Epithelial cell of proximal tubule (primary cell): ENCODE data around the gene LIM2. TPM values are rescaled to one million over a fixed set of nuclear protein-coding genes. Genes with fewer than 3 reads are reported as not detected.
A peak's percentile ranks its signal among the peaks of the same experiment; 100 is the strongest.

ENCODE experiments used
- DNase-seq: peaks from one replicate; pipeline ENCODE4 v3.0.0-alpha.2; 2011; ENCODE audit warnings: low read depth
- H3K4me3 ChIP-seq: 2 replicates; pipeline ENCODE4 v1.5.1; 2011; ENCODE audit warnings: low read depth, mild to moderate bottlenecking, low read length
- CTCF ChIP-seq: conservative IDR thresholded peaks from 2 replicates; pipeline ENCODE4 v1.5.1; 2012; ENCODE audit warnings: low read depth, mild to moderate bottlenecking, low read length
- total RNA-seq: library from RNA; depleted of rRNA; stranded (reverse); fragments of >200 nt; gene quantifications from 2 replicates; pipeline ENCODE4 v1.2.3, GENCODE V29; 2015

The LIM2 gene
- total RNA-seq, 1 donor from 2014 or later = not detected

- peak; percentile 24 for TF ChIP-seq CTCF
- DNase-seq = no peak
- peak overlapping the region; percentile 96 for H3K4me3 ChIP-seq
Measured at GRCh38 chr19:51365211-51365964, 22.4 kb downstream of the LIM2 start.

- no peak for TF ChIP-seq CTCF
- no peak for DNase-seq
- H3K4me3 ChIP-seq = no peak overlapping the region
Measured at GRCh38 chr19:51364200-51365106, 23.3 kb downstream of the LIM2 start.

GRCh38 chr19:51361239-51361638, 26.5 kb downstream of the LIM2 start:
- DNase-seq = no peak
- no peak for TF ChIP-seq CTCF
- no peak overlapping the region for H3K4me3 ChIP-seq

GRCh38 chr19:51359294-51359693, 28.5 kb downstream of the LIM2 start:
- no peak for DNase-seq
- TF ChIP-seq CTCF = no peak
- H3K4me3 ChIP-seq = no peak overlapping the region

- TF ChIP-seq CTCF = no peak
- no peak overlapping the region for H3K4me3 ChIP-seq
- no peak for DNase-seq
Measured at GRCh38 chr19:51357952-51358351, 29.8 kb downstream of the LIM2 start.

GRCh38 chr19:51356159-51356801, 31.5 kb downstream of the LIM2 start:
- DNase-seq = no peak
- TF ChIP-seq CTCF = no peak

More at GRCh38 chr19:51356159-51356801, 31.5 kb downstream of the LIM2 start:
- no peak overlapping the region for H3K4me3 ChIP-seq
